ENCODE measurements around the gene MSX1. TPM values are rescaled to one million over a fixed set of nuclear protein-coding genes. Genes with fewer than 3 reads are reported as not detected.

The MSX1 gene
- total RNA-seq, 1 donor from 2014 or later = 0.26 TPM

DNA sequence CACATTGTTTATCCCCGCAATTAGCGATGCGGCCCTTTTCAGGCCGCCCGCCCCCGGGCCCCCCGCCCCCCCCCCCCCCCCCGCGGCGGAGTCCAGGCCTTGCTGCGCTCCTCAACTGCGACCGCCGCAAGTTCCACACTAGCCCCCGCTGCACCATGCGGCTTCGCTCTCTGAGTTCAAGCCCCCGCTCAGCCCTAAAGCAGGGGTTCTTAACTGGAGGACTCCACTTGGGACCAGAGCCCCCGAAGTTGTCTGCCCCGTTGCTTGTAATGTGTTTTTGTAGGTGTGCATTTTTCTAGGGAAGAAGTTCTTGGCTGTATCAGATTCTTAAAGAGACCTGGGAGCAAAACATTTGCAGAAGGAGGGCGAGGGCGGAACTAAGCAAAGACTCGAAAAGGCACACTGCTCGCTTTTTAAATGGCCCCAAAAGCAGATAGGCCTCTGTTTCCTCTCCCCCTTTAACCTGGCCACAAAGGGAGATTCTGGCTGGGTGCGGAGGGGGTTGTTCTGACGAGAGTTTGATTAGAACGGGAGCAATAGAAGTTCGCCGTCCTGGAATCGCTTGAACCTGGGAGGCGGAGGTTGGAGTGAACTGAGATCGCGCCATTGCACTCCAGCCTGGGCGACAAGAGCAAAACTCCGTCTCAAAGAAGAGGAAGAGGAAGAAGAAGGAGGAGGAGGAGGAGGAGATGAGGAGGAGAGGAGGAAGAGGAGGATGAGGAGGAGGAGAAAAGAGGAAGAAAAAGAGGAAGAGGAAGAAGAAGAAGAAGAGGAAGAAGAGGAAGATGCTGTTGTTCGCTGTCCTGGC is 2.3 kb upstream of the MSX1 start:
- no peak for FAIRE-seq
- Histone ChIP-seq H3K27me3 (ENCODE audit: control insufficient read depth, insufficient read depth, low read length) (peaks cover 70% of the 10 kb centered on the region), H3K4me3 (ENCODE audit: low read depth, low read length) (no peak overlapping the region), H3K36me3 (ENCODE audit: control insufficient read depth, insufficient read depth, low read length) (no peaks in the 10 kb centered on the region)
- TF ChIP-seq, protein P1, sequence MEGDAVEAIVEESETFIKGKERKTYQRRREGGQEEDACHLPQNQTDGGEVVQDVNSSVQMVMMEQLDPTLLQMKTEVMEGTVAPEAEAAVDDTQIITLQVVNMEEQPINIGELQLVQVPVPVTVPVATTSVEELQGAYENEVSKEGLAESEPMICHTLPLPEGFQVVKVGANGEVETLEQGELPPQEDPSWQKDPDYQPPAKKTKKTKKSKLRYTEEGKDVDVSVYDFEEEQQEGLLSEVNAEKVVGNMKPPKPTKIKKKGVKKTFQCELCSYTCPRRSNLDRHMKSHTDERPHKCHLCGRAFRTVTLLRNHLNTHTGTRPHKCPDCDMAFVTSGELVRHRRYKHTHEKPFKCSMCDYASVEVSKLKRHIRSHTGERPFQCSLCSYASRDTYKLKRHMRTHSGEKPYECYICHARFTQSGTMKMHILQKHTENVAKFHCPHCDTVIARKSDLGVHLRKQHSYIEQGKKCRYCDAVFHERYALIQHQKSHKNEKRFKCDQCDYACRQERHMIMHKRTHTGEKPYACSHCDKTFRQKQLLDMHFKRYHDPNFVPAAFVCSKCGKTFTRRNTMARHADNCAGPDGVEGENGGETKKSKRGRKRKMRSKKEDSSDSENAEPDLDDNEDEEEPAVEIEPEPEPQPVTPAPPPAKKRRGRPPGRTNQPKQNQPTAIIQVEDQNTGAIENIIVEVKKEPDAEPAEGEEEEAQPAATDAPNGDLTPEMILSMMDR (IDR thresholded peaks at IDR 0.05; ENCODE audit: insufficient read depth, low read length, severe bottlenecking) = no peak
- no peak for DNase-seq (ENCODE audit: low read depth)

DNA sequence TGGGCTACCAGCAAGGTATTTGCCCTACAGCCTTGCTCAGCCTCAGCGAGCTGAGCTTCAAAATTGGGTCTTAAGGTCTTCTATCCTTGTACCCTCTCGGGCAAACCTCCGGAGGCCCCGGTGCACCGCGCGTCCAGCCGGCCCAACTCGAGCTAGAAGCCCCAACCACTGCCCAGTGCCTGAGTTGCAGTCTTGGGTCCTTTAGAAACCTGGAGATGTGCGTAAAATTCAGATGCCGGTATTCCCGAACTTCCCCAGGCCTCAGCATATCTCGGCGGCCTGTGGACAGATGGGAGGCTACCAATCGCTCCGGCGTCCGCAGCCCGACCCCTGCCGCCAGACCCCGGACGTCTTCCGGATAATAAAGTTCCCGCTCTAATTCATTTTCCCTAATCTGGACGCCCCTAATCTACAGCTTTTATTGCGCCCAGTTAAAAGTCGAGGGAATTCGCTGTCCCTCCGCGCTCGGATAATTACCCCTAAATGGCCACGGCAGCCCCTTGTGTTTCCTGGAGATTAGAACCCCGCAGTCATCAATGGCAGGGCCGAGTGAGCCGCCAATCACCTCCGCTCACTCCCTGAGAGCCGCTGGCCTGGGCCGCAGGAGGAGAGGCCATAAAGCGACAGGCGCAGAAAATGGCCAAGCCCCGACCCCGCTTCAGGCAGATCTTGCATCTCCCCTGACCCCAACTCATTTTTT is 1.5 kb upstream of the MSX1 start:
- FAIRE-seq = no peak

DNA sequence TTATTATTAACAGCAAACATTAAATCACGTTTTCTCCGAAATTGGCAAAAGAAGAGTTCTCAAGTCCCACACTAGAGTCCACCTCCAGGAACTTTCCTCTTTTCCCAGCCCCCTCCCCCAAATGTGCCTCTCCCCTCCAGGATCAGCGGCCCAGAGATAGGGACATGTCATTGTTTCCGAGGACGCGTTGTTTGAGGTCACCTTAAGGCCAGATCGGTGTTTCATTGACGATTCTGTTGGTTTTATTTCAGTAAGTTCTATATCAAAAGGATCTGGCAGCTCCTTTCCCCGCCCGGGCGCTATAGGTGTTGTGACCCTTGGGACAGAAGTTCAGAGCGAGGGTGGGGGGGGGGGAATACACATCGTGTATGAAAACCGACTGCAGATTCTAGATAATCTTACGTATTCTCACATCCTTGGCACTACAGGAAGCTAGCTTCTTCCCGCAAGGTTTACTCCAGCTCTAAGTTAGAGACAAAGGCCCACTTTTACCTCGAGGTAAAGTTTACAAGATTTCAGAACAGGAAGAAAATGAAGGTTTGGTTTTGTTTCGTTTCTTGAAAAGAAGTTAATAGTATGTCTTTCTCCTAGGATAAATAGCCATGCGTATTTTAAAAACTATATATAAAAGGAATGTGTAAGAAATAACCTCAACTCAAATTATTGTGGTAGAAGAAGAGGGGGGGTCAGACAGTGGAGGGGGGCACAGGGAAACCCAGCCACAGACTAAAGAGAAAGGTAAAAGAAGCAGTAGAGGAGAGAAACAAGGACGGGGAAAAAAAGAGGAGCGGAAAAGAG is 739 bp upstream of the MSX1 start:
- DNase-seq (ENCODE audit: low read depth) (no peak), FAIRE-seq (no peak)
- H3K27me3 ChIP-seq (ENCODE audit: control insufficient read depth, insufficient read depth, low read length) = peaks cover 73% of the 10 kb centered on the region
- H3K4me3 ChIP-seq (ENCODE audit: low read depth, low read length) = no peak overlapping the region
- no peaks in the 10 kb centered on the region for H3K36me3 ChIP-seq (ENCODE audit: control insufficient read depth, insufficient read depth, low read length)
- TF ChIP-seq, protein P1 (IDR thresholded peaks at IDR 0.05; ENCODE audit: insufficient read depth, low read length, severe bottlenecking) = no peak

More for the DNA sequence above, 1.5 kb upstream of the MSX1 start:
- Histone ChIP-seq H3K36me3 (ENCODE audit: control insufficient read depth, insufficient read depth, low read length) (no peaks in the 10 kb centered on the region), H3K27me3 (ENCODE audit: control insufficient read depth, insufficient read depth, low read length) (peaks cover 77% of the 10 kb centered on the region), H3K4me3 (ENCODE audit: low read depth, low read length) (no peak overlapping the region)
- no peak for DNase-seq (ENCODE audit: low read depth)
- TF ChIP-seq, protein P1 (IDR thresholded peaks at IDR 0.05; ENCODE audit: insufficient read depth, low read length, severe bottlenecking) = no peak

DNA sequence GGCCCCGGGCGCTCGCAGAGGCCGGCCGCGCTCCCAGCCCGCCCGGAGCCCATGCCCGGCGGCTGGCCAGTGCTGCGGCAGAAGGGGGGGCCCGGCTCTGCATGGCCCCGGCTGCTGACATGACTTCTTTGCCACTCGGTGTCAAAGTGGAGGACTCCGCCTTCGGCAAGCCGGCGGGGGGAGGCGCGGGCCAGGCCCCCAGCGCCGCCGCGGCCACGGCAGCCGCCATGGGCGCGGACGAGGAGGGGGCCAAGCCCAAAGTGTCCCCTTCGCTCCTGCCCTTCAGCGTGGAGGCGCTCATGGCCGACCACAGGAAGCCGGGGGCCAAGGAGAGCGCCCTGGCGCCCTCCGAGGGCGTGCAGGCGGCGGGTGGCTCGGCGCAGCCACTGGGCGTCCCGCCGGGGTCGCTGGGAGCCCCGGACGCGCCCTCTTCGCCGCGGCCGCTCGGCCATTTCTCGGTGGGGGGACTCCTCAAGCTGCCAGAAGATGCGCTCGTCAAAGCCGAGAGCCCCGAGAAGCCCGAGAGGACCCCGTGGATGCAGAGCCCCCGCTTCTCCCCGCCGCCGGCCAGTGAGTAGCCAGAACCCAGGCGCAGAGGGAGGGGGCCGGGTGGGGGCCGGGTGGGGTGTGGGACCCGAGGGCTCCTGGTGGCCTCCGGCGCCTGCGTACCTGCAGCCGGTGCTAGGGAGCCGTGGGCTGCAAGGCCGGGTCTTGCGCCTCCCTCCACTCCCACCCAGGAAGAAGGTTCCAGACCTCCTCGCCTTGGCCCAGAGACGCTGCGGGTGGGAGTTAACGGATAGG is 534 bp downstream of the MSX1 start:
- TF ChIP-seq, protein P1 (IDR thresholded peaks at IDR 0.05; ENCODE audit: insufficient read depth, low read length, severe bottlenecking) = no peak
- Histone ChIP-seq H3K36me3 (ENCODE audit: control insufficient read depth, insufficient read depth, low read length) (no peaks in the 10 kb centered on the region), H3K27me3 (ENCODE audit: control insufficient read depth, insufficient read depth, low read length) (peaks cover 76% of the 10 kb centered on the region), H3K4me3 (ENCODE audit: low read depth, low read length) (no peak overlapping the region)
- no peak for FAIRE-seq
- DNase-seq (ENCODE audit: low read depth) = no peak

DNA sequence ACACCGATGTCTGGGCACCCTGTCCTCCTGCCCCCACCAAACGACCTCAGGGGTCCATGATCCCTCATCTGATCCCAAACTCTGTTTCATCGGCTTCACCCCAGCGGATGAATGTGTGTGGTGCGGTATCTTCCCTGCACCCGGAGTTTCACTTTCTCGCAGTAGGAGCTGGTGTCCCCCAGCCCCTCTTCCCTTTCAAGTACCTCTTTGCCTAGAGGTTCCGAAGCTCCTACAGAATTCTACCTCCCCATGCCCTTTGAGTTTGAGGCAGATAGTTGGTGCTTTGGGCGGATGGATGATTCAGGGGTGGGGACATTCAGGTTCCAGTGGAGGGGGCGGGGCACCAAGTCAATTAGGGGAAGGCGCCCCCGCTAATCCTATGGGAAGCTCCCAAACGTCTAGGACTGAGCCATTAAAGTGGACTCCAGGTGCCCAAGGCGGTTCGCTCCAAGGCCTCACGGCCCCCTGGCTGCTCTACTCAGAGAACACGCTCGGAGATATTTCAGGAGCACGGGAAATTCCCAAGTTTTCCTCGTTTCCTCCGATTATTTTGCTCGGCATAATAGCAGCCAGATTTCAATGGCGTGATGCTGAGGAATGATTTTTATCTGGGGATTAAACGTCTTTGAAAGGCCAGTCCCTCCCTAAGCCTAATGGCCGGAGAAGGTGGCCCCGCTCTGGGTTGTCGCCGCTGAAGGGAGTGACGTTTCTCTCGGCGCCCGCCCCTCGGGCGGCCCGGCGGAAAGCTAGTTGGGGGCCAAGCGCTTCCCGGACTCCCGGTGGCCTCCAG is 1.3 kb downstream of the MSX1 start:
- FAIRE-seq = no peak
- TF ChIP-seq, protein P1 (IDR thresholded peaks at IDR 0.05; ENCODE audit: insufficient read depth, low read length, severe bottlenecking) = no peak
- Histone ChIP-seq H3K4me3 (ENCODE audit: low read depth, low read length) (no peak overlapping the region), H3K36me3 (ENCODE audit: control insufficient read depth, insufficient read depth, low read length) (no peaks in the 10 kb centered on the region), H3K27me3 (ENCODE audit: control insufficient read depth, insufficient read depth, low read length) (peaks cover 78% of the 10 kb centered on the region)
- no peak for DNase-seq (ENCODE audit: low read depth)
